Tibial nerve (tissue), 4 donors: ENCODE data around the gene PFN3.

Experiments
- CTCF ChIP-seq, 5 experiments: fragments of 200-600 bp in 3 of 5; fragments of 450-650 bp in 2 of 5; sonication (generic) in 3 of 5; IDR thresholded peaks; one replicate each; pipeline ENCODE4 v1.5.1; 2016 to 2019; ENCODE audit warnings: antibody characterized with exemption in 5 of 5, mild to moderate bottlenecking in 3 of 5, moderate library complexity in 2 of 5
- EP300 ChIP-seq, 2 donors: sonication (generic); formaldehyde crosslinking; IDR thresholded peaks; one replicate each; pipeline ENCODE4 v1.6.1; 2017; ENCODE audit warnings: antibody characterized with exemption in 2 of 2, mild to moderate bottlenecking in 1 of 2

GRCh38 chr5:177429248-177430040, 29.0 kb upstream of the PFN3 start:
- no peak for TF ChIP-seq CTCF (IDR thresholded peaks at IDR 0.05)
- TF ChIP-seq EP300 (IDR thresholded peaks at IDR 0.05) = peak in 1 of 2 donors; percentile 48
